GM19099 (cell line): Measurements from ENCODE around the gene ZC3H4.

ENCODE experiments used
- POLR2A ChIP-seq: IDR thresholded peaks from 3 replicates; pipeline ENCODE4 v1.6.1; 2011; ENCODE audit warnings: low read depth; ENCODE audit not compliant: insufficient read length; ENCODE audit errors: extremely low read depth

Gene ZC3H4

GRCh38 chr19:47097396-47098201, 16.0 kb downstream of the ZC3H4 start:
- no peak for TF ChIP-seq POLR2A

GRCh38 chr19:47096721-47097120, 16.9 kb downstream of the ZC3H4 start:
- no peak for TF ChIP-seq POLR2A

- TF ChIP-seq POLR2A: no peak
These were observed 17.4 kb downstream of the ZC3H4 start for GRCh38 chr19:47096100-47096704.

GRCh38 chr19:47095476-47096099, 18.0 kb downstream of the ZC3H4 start:
- no peak for TF ChIP-seq POLR2A

- TF ChIP-seq POLR2A: no peak
These were observed 18.8 kb downstream of the ZC3H4 start for GRCh38 chr19:47094557-47095475.

GRCh38 chr19:47093841-47094240, 19.7 kb downstream of the ZC3H4 start:
- TF ChIP-seq POLR2A: peak; percentile 33

GRCh38 chr19:47093254-47093653, 20.3 kb downstream of the ZC3H4 start:
- no peak for TF ChIP-seq POLR2A

GRCh38 chr19:47089767-47090350, 23.7 kb downstream of the ZC3H4 start:
- TF ChIP-seq POLR2A: no peak

- no peak for TF ChIP-seq POLR2A
These were observed 27.3 kb downstream of the ZC3H4 start for GRCh38 chr19:47086280-47086679.

GRCh38 chr19:47084879-47085439, 28.6 kb downstream of the ZC3H4 start:
- TF ChIP-seq POLR2A: no peak

- TF ChIP-seq POLR2A: no peak
These were observed 31.1 kb downstream of the ZC3H4 start for GRCh38 chr19:47082493-47082892.

GRCh38 chr19:47081095-47081494, 32.5 kb downstream of the ZC3H4 start:
- no peak for TF ChIP-seq POLR2A

- TF ChIP-seq POLR2A: no peak
These were observed 37.6 kb downstream of the ZC3H4 start for GRCh38 chr19:47075941-47076340.

- no peak for TF ChIP-seq POLR2A
These were observed 38.3 kb downstream of the ZC3H4 start for GRCh38 chr19:47075179-47075810.
